ENCODE data around the gene CCM2. TPM values are rescaled to one million over a fixed set of nuclear protein-coding genes. Genes with fewer than 3 reads are reported as not detected.
"Not testable (repeated sequence)": the region's sequence is repeated elsewhere in the genome, so short reads cannot be mapped to it uniquely, and the experiment has no call there.

CCM2 gene
- total RNA-seq, 1 donor: 41.9 TPM

GRCh38 chr7:44987996-44988395 is 12.0 kb upstream of the CCM2 start:
- TF ChIP-seq CTCF (IDR thresholded peaks at IDR 0.05; ENCODE audit: insufficient read depth, low read depth, low read length): no peak
- DNase-seq (ENCODE audit: low read depth): no peak
- H3K4me3 ChIP-seq (ENCODE audit: low read depth, low read length): no peak overlapping the region

GRCh38 chr7:44988701-44989100 is 11.3 kb upstream of the CCM2 start:
- DNase-seq (ENCODE audit: low read depth): no peak
- no peak overlapping the region for H3K4me3 ChIP-seq (ENCODE audit: low read depth, low read length)
- no peak for TF ChIP-seq CTCF (IDR thresholded peaks at IDR 0.05; ENCODE audit: insufficient read depth, low read depth, low read length)

GRCh38 chr7:44989132-44989531 is 10.9 kb upstream of the CCM2 start:
- no peak overlapping the region for H3K4me3 ChIP-seq (ENCODE audit: low read depth, low read length)
- no peak for DNase-seq (ENCODE audit: low read depth)
- TF ChIP-seq CTCF (IDR thresholded peaks at IDR 0.05; ENCODE audit: insufficient read depth, low read depth, low read length): no peak

GRCh38 chr7:44990109-44991023 is 9.6 kb upstream of the CCM2 start:
- TF ChIP-seq CTCF (IDR thresholded peaks at IDR 0.05; ENCODE audit: insufficient read depth, low read depth, low read length): no peak
- no peak overlapping the region for H3K4me3 ChIP-seq (ENCODE audit: low read depth, low read length)
- DNase-seq (ENCODE audit: low read depth): peak; percentile 7

- H3K4me3 ChIP-seq (ENCODE audit: low read depth, low read length); DNase-seq (ENCODE audit: low read depth): not testable (repeated sequence)
These were observed 7.8 kb upstream of the CCM2 start for GRCh38 chr7:44992004-44992795.

- no peak for TF ChIP-seq CTCF (IDR thresholded peaks at IDR 0.05; ENCODE audit: insufficient read depth, low read depth, low read length)
- no peak overlapping the region for H3K4me3 ChIP-seq (ENCODE audit: low read depth, low read length)
- DNase-seq (ENCODE audit: low read depth): no peak
These were observed 5.0 kb upstream of the CCM2 start for GRCh38 chr7:44994877-44995554.

Data from fibroblast of villous mesenchyme (primary cell).